ENCODE data around the gene TSHR.
"Not testable (repeated sequence)": the region's sequence is repeated elsewhere in the genome, so short reads cannot be mapped to it uniquely, and the experiment has no call there.

The TSHR gene

GRCh38 chr14:81007131-81007530, 51.7 kb downstream of the TSHR start:
- no peaks in the 10 kb centered on the region for H3K9me3 ChIP-seq (ENCODE audit: control insufficient read depth in 2 of 2, low read length in 2 of 2)

GRCh38 chr14:81009346-81009745, 53.9 kb downstream of the TSHR start:
- H3K27me3 ChIP-seq (ENCODE audit: control insufficient read depth in 2 of 2, insufficient read depth in 2 of 2, low read length in 2 of 2): no peaks in the 10 kb centered on the region
- H3K4me3 ChIP-seq (ENCODE audit: low read length in 2 of 2): no peak overlapping the region
- no peak overlapping the region for H3K9ac ChIP-seq (ENCODE audit: low read depth in 1 of 2, low read length in 2 of 2)
- no peak overlapping the region for H3K27ac ChIP-seq (ENCODE audit: low read depth in 2 of 2, low read length in 2 of 2)
- no peaks in the 10 kb centered on the region for H3K4me1 ChIP-seq (ENCODE audit: control insufficient read depth in 2 of 2, insufficient read depth in 2 of 2, low read length in 2 of 2)
- no peaks in the 10 kb centered on the region for H3K9me3 ChIP-seq (ENCODE audit: control insufficient read depth in 2 of 2, low read length in 2 of 2)
- no peaks in the 10 kb centered on the region for H3K36me3 ChIP-seq (ENCODE audit: control insufficient read depth in 2 of 2, insufficient read depth in 2 of 2, low read length in 2 of 2)

More at GRCh38 chr14:81007131-81007530, 51.7 kb downstream of the TSHR start:
- no peaks in the 10 kb centered on the region for H3K4me1 ChIP-seq (ENCODE audit: control insufficient read depth in 2 of 2, insufficient read depth in 2 of 2, low read length in 2 of 2)
- H3K27me3 ChIP-seq (ENCODE audit: control insufficient read depth in 2 of 2, insufficient read depth in 2 of 2, low read length in 2 of 2): no peaks in the 10 kb centered on the region
- no peaks in the 10 kb centered on the region for H3K36me3 ChIP-seq (ENCODE audit: control insufficient read depth in 2 of 2, insufficient read depth in 2 of 2, low read length in 2 of 2)
- H3K4me3 ChIP-seq (ENCODE audit: low read length in 2 of 2): no peak overlapping the region
- H3K9ac ChIP-seq (ENCODE audit: low read depth in 1 of 2, low read length in 2 of 2): no peak overlapping the region
- H3K27ac ChIP-seq (ENCODE audit: low read depth in 2 of 2, low read length in 2 of 2): no peak overlapping the region

GRCh38 chr14:81018251-81018650, 62.8 kb downstream of the TSHR start:
- no peak overlapping the region for H3K27ac ChIP-seq (ENCODE audit: low read depth in 2 of 2, low read length in 2 of 2)
- H3K4me1 ChIP-seq (ENCODE audit: control insufficient read depth in 2 of 2, insufficient read depth in 2 of 2, low read length in 2 of 2): no peaks in the 10 kb centered on the region
- H3K36me3 ChIP-seq (ENCODE audit: control insufficient read depth in 2 of 2, insufficient read depth in 2 of 2, low read length in 2 of 2): no peaks in the 10 kb centered on the region
- no peaks in the 10 kb centered on the region for H3K27me3 ChIP-seq (ENCODE audit: control insufficient read depth in 2 of 2, insufficient read depth in 2 of 2, low read length in 2 of 2)
- no peak overlapping the region for H3K9ac ChIP-seq (ENCODE audit: low read depth in 1 of 2, low read length in 2 of 2)
- H3K4me3 ChIP-seq (ENCODE audit: low read length in 2 of 2): no peak overlapping the region
- H3K9me3 ChIP-seq (ENCODE audit: control insufficient read depth in 2 of 2, low read length in 2 of 2): no peaks in the 10 kb centered on the region

- Histone ChIP-seq H3K4me3 (ENCODE audit: low read length in 2 of 2) (no peak overlapping the region), H3K4me1 (ENCODE audit: control insufficient read depth in 2 of 2, insufficient read depth in 2 of 2, low read length in 2 of 2) (no peaks in the 10 kb centered on the region), H3K9ac (ENCODE audit: low read depth in 1 of 2, low read length in 2 of 2) (no peak overlapping the region), H3K27me3 (ENCODE audit: control insufficient read depth in 2 of 2, insufficient read depth in 2 of 2, low read length in 2 of 2) (no peaks in the 10 kb centered on the region), H3K27ac (ENCODE audit: low read depth in 2 of 2, low read length in 2 of 2) (no peak overlapping the region), H3K36me3 (ENCODE audit: control insufficient read depth in 2 of 2, insufficient read depth in 2 of 2, low read length in 2 of 2) (no peaks in the 10 kb centered on the region), H3K9me3 (ENCODE audit: control insufficient read depth in 2 of 2, low read length in 2 of 2) (no peaks in the 10 kb centered on the region)
Measured at GRCh38 chr14:81018684-81019083, 63.3 kb downstream of the TSHR start.

- not testable (repeated sequence) for H3K4me1 ChIP-seq (ENCODE audit: control insufficient read depth in 2 of 2, insufficient read depth in 2 of 2, low read length in 2 of 2); H3K4me3 ChIP-seq (ENCODE audit: low read length in 2 of 2); H3K9me3 ChIP-seq (ENCODE audit: control insufficient read depth in 2 of 2, low read length in 2 of 2); H3K9ac ChIP-seq (ENCODE audit: low read depth in 1 of 2, low read length in 2 of 2); H3K27ac ChIP-seq (ENCODE audit: low read depth in 2 of 2, low read length in 2 of 2); H3K27me3 ChIP-seq (ENCODE audit: control insufficient read depth in 2 of 2, insufficient read depth in 2 of 2, low read length in 2 of 2); H3K36me3 ChIP-seq (ENCODE audit: control insufficient read depth in 2 of 2, insufficient read depth in 2 of 2, low read length in 2 of 2)
Measured at GRCh38 chr14:81019113-81019512, 63.7 kb downstream of the TSHR start.

GRCh38 chr14:81023095-81023710, 67.8 kb downstream of the TSHR start:
- Histone ChIP-seq H3K9ac (ENCODE audit: low read depth in 1 of 2, low read length in 2 of 2) (no peak overlapping the region), H3K36me3 (ENCODE audit: control insufficient read depth in 2 of 2, insufficient read depth in 2 of 2, low read length in 2 of 2) (no peaks in the 10 kb centered on the region), H3K9me3 (ENCODE audit: control insufficient read depth in 2 of 2, low read length in 2 of 2) (no peaks in the 10 kb centered on the region), H3K27me3 (ENCODE audit: control insufficient read depth in 2 of 2, insufficient read depth in 2 of 2, low read length in 2 of 2) (no peaks in the 10 kb centered on the region), H3K4me1 (ENCODE audit: control insufficient read depth in 2 of 2, insufficient read depth in 2 of 2, low read length in 2 of 2) (no peaks in the 10 kb centered on the region), H3K4me3 (ENCODE audit: low read length in 2 of 2) (no peak overlapping the region), H3K27ac (ENCODE audit: low read depth in 2 of 2, low read length in 2 of 2) (no peak overlapping the region)

GRCh38 chr14:81028461-81028860, 73.0 kb downstream of the TSHR start:
- H3K4me1 ChIP-seq (ENCODE audit: control insufficient read depth in 2 of 2, insufficient read depth in 2 of 2, low read length in 2 of 2): no peaks in the 10 kb centered on the region

GRCh38 chr14:81031488-81031887, 76.1 kb downstream of the TSHR start:
- Histone ChIP-seq H3K9ac (ENCODE audit: low read depth in 1 of 2, low read length in 2 of 2) (no peak overlapping the region), H3K4me1 (ENCODE audit: control insufficient read depth in 2 of 2, insufficient read depth in 2 of 2, low read length in 2 of 2) (no peaks in the 10 kb centered on the region), H3K9me3 (ENCODE audit: control insufficient read depth in 2 of 2, low read length in 2 of 2) (no peaks in the 10 kb centered on the region), H3K27me3 (ENCODE audit: control insufficient read depth in 2 of 2, insufficient read depth in 2 of 2, low read length in 2 of 2) (no peaks in the 10 kb centered on the region), H3K27ac (ENCODE audit: low read depth in 2 of 2, low read length in 2 of 2) (no peak overlapping the region), H3K36me3 (ENCODE audit: control insufficient read depth in 2 of 2, insufficient read depth in 2 of 2, low read length in 2 of 2) (no peaks in the 10 kb centered on the region), H3K4me3 (ENCODE audit: low read length in 2 of 2) (no peak overlapping the region)

More at GRCh38 chr14:81028461-81028860, 73.0 kb downstream of the TSHR start:
- no peaks in the 10 kb centered on the region for H3K27me3 ChIP-seq (ENCODE audit: control insufficient read depth in 2 of 2, insufficient read depth in 2 of 2, low read length in 2 of 2)
- no peak overlapping the region for H3K27ac ChIP-seq (ENCODE audit: low read depth in 2 of 2, low read length in 2 of 2)
- H3K36me3 ChIP-seq (ENCODE audit: control insufficient read depth in 2 of 2, insufficient read depth in 2 of 2, low read length in 2 of 2): no peaks in the 10 kb centered on the region
- H3K9me3 ChIP-seq (ENCODE audit: control insufficient read depth in 2 of 2, low read length in 2 of 2): no peaks in the 10 kb centered on the region
- H3K4me3 ChIP-seq (ENCODE audit: low read length in 2 of 2): no peak overlapping the region
- no peak overlapping the region for H3K9ac ChIP-seq (ENCODE audit: low read depth in 1 of 2, low read length in 2 of 2)

GRCh38 chr14:81033698-81034240, 78.3 kb downstream of the TSHR start:
- Histone ChIP-seq H3K27ac (ENCODE audit: low read depth in 2 of 2, low read length in 2 of 2) (no peak overlapping the region), H3K9ac (ENCODE audit: low read depth in 1 of 2, low read length in 2 of 2) (no peak overlapping the region), H3K36me3 (ENCODE audit: control insufficient read depth in 2 of 2, insufficient read depth in 2 of 2, low read length in 2 of 2) (no peaks in the 10 kb centered on the region), H3K4me3 (ENCODE audit: low read length in 2 of 2) (no peak overlapping the region), H3K27me3 (ENCODE audit: control insufficient read depth in 2 of 2, insufficient read depth in 2 of 2, low read length in 2 of 2) (no peaks in the 10 kb centered on the region), H3K9me3 (ENCODE audit: control insufficient read depth in 2 of 2, low read length in 2 of 2) (no peaks in the 10 kb centered on the region), H3K4me1 (ENCODE audit: control insufficient read depth in 2 of 2, insufficient read depth in 2 of 2, low read length in 2 of 2) (no peaks in the 10 kb centered on the region)

GRCh38 chr14:81042438-81042837, 87.0 kb downstream of the TSHR start:
- Histone ChIP-seq H3K27ac (ENCODE audit: low read depth in 2 of 2, low read length in 2 of 2) (no peak overlapping the region), H3K36me3 (ENCODE audit: control insufficient read depth in 2 of 2, insufficient read depth in 2 of 2, low read length in 2 of 2) (no peaks in the 10 kb centered on the region), H3K9ac (ENCODE audit: low read depth in 1 of 2, low read length in 2 of 2) (no peak overlapping the region), H3K9me3 (ENCODE audit: control insufficient read depth in 2 of 2, low read length in 2 of 2) (no peaks in the 10 kb centered on the region), H3K27me3 (ENCODE audit: control insufficient read depth in 2 of 2, insufficient read depth in 2 of 2, low read length in 2 of 2) (no peaks in the 10 kb centered on the region), H3K4me1 (ENCODE audit: control insufficient read depth in 2 of 2, insufficient read depth in 2 of 2, low read length in 2 of 2) (no peaks in the 10 kb centered on the region), H3K4me3 (ENCODE audit: low read length in 2 of 2) (no peak overlapping the region)

Measured in mucosa of rectum (tissue), 2 donors.